ENCODE results near the gene EXOSC3. TPM values are rescaled to one million over a fixed set of nuclear protein-coding genes. Genes with fewer than 3 reads are reported as not detected.

Gene EXOSC3
- total RNA-seq, 2 experiments from 2014 or later = 93.7 to 99.7 TPM

Other genes with a start within 250 kb of the EXOSC3 start
- gene FBXO10, start 208.7 kb downstream of the EXOSC3 start, total RNA-seq = 1 to 10 TPM; 1.0 to 1.1 TPM
- gene TOMM5, start 192.5 kb downstream of the EXOSC3 start, total RNA-seq = 100 to 1,000 TPM; 136 to 140 TPM
- not detected for gene FRMPD1, start 134.1 kb downstream of the EXOSC3 start, total RNA-seq
- gene TRMT10B, start 31.3 kb downstream of the EXOSC3 start, total RNA-seq = 1 to 10 TPM; 8.1 to 9.5 TPM
- 10 to 100 TPM in 1 of 2 experiments, 1 to 10 TPM in 1; 9.4 to 10.9 TPM for gene DCAF10, start 15.7 kb upstream of the EXOSC3 start, total RNA-seq
- gene SLC25A51, start 119.1 kb upstream of the EXOSC3 start, total RNA-seq = 10 to 100 TPM; 20.0 to 20.3 TPM

Data from activated naive CD4-positive, alpha-beta T cell treated with anti-CD3 and anti-CD28 coated beads for 36 hours (primary cell).